Measurements from ENCODE around the gene CLTRN.

- no peak for TF ChIP-seq CTCF (IDR thresholded peaks at IDR 0.05; ENCODE audit: low read depth, low read length)
- TF ChIP-seq EZH2phosphoT487 (IDR thresholded peaks at IDR 0.05; ENCODE audit: low read depth) = no peak
Measured at GRCh38 chrX:15646031-15646430, 18.6 kb downstream of the CLTRN start.
